GM19238 (cell line): ENCODE measurements around the gene COPS2.
"Not testable (repeated sequence)": the region's sequence is repeated elsewhere in the genome, so short reads cannot be mapped to it uniquely, and the experiment has no call there.

Experiments used
- DNase-seq: peaks from one replicate; pipeline ENCODE4 v3.0.0; 2011; ENCODE audit warnings: low spot score; ENCODE audit not compliant: insufficient read length

COPS2 gene

DNA sequence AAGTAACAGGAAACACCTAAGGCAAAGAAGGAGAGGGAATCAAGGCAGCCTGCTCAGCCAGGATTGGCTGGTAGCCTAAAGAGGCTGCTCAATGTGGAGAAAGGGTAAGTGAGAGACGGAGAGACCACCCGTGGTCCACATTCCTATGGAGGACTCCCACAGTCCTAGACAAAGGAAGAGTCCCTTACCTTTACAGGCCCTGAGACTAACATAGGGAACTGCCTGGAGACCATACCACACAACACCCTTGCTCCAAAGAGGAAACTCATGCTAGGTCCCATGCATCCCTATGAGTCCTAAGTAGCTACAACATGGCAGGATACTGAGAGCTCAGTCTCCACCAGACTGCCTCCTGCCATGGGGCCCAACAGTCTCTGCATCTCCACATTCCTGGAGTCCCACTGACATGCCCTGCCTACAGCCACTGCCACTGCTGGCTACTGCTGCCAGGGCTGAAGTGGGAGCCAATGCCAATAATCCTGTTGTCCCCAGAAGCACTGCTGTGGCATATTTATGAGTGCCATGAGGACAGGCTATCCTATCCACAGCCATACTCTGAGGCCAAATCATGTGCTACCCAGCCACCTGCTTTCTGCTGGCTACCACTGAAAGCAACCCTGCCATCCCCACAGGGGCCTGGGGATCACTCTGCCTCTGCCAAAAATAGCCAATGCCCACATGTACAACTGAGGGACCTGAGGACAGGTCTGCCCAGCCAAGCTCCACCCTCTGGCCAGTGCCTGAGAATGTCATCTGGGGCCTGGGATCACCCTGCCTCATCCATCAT is 45.0 kb downstream of the COPS2 start:
- no peak for DNase-seq

- DNase-seq = no peak
Measured at GRCh38 chr15:49103002-49103401, 52.4 kb downstream of the COPS2 start.

DNA sequence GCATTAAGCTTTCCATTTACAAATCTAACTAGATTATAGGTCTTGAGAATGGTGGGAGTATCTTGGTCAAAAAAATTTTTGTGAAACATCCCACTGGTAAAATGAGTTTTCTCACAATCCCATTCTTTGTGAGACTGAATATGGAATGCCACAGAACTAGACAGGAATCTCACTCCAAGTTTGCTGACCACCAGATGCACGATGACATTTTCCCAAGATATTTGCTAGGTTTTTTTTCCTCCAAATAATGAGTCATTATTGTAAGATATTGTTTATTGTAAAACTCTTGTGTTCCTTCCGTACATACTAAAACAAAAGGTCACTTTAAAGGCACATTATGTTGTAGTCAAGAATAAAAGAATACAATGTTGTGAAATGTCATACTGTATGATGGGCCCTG is 53.9 kb downstream of the COPS2 start:
- DNase-seq = no peak

DNA sequence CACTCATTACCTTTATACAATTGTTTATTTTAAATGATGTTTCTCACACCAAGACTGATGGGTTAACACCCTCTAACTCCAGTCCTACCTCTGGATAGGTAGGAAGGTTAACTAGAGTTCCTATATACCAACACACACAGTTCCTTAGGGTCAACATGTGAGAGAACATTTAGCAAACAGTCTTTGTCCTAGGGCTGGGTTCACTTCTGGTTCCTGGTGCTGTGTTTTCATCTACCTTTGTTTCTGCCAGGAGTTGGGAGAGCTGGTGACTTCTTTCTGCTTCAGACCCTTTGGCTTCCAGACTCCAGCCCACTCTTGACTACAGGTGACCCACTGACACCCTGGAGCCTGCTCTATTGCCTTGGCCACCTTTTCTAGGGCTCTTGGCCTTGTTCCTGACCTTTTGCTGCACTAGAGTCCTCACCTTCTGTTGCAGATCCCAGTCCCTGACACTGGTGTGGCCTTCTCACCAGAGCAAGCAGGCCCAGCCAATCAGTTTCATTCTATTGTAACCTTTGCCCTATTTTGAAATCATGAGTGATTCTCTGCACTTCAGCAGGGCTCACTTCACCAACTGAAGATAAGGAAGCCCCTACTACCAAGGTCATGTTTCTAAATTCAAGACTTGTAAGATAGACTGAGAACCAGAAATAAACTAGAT is 59.2 kb downstream of the COPS2 start:
- DNase-seq = no peak

GRCh38 chr15:49094923-49095322 is 60.5 kb downstream of the COPS2 start:
- DNase-seq = no peak

DNA sequence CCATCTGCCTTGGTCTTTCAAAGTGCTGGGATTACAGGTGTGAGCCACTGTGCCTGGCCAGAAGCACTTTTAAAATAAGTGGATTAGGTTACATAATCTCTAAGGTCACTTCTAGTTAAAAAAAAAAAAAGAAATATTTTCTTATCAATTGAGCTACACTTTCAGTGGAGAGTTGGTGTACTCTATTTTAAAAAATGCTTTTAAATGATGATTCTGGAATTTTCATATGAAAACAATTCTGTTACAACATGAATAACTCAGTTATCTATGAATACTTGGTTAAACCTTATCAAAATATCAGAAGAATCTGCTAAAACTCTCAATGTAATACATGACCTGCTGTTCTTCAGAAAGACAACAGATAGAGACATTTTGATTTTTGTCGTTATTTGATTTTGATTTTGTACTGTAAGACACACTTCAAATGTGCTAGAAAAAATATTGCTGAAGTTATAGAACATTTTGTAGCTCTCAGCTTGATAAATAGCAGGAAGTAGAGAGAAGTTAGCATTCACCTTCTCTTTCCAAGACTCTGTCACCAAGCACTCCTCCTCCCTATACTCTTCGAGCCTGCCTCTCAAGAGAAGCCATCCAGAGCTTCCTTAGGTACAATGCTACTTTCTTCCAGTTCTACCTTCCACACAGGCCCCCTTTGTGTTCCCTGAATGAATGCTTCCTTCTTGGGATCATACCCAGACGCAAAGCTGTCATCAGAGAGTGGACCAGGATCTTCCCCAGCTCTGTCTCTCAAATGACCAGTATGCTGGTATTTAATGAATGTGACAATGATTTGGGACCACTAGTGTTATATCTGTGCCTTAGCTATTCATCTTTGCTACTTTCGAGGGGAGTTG is 61.9 kb downstream of the COPS2 start:
- DNase-seq = no peak

GRCh38 chr15:49088996-49089395 is 66.4 kb downstream of the COPS2 start:
- no peak for DNase-seq

DNA sequence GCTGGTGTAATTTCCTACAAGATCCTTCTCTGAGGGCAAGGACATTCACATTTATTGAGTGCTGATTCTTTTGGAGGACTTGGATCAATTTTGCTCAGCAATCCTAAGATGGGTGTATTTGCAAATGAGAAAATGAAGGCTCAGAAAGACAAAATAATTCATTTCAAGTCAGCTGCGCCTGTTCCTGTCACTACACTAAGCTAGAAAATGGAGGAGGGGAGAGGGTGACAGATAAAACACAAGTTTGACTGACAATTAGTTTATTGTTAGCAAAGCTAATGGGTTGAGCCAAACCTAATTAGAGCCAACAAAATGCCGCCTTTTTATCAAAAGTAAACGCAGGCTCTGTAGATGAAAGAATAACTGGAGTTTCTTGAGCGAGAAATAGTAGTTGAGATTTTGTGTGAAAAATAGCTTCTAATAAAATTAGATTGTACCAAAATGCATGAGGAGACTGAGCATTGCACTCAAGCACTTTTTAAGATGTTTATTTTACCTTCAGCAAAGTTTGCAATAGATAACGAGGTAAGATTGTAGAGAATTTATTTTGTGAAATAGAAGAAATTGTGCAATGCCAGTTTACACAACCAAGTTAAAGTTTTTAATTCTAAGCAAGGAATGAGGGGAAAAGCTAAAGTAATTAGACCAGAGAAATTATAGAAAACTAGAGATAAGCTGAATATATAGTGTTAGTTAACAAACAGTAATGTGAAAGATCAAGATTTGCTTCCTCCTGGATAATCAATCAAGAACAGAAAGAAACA is 69.5 kb downstream of the COPS2 start:
- DNase-seq = no peak

GRCh38 chr15:49084285-49084570 is 71.2 kb downstream of the COPS2 start:
- no peak for DNase-seq

- DNase-seq = no peak
Measured at GRCh38 chr15:49083401-49084284, 71.8 kb downstream of the COPS2 start.

GRCh38 chr15:49082960-49083359 is 72.4 kb downstream of the COPS2 start:
- no peak for DNase-seq

GRCh38 chr15:49079340-49080039 is 75.9 kb downstream of the COPS2 start:
- DNase-seq = no peak

GRCh38 chr15:49075881-49076280 is 79.5 kb downstream of the COPS2 start:
- DNase-seq = no peak

- DNase-seq = not testable (repeated sequence)
Measured at GRCh38 chr15:49074589-49075287, 80.7 kb downstream of the COPS2 start.
